OCI-LY3 (cell line): ENCODE data around the gene LDB2.

ENCODE experiments used
- CTCF ChIP-seq: fragments of 200-600, 300-600 bp; sonication (generic); IDR thresholded peaks from 2 replicates; pipeline ENCODE4 v1.5.1; 2014; ENCODE audit warnings: antibody characterized with exemption, low read length, low read depth
- EZH2phosphoT487 ChIP-seq: fragments of 200-600 bp; shearing (Covaris generic); IDR thresholded peaks from 2 replicates; pipeline ENCODE4 v1.6.1; 2018; ENCODE audit warnings: antibody characterized with exemption, mixed run types, low read depth

GRCh38 chr4:16931339-16932305 lies 33.2 kb upstream of the LDB2 start:
- TF ChIP-seq CTCF (no peak), EZH2phosphoT487 (no peak)
